Adrenal gland (tissue), 12 donors: ENCODE measurements around the gene DENND2A. TPM values are rescaled to one million over a fixed set of nuclear protein-coding genes. Genes with fewer than 3 reads are reported as not detected.

Experiments
- DNase-seq, 7 donors: peaks; one replicate each; pipeline ENCODE4 v3.0.0-alpha.2; 2019 to 2020
- H3K27ac ChIP-seq, 5 donors: fragments of 200-600 bp; sonication (generic) in 4 of 5; 1 replicate in 3 of 5; 2 replicates in 2 of 5; pipeline versions ENCODE4 v1.5.1 to v1.8.0; 2016 to 2020; ENCODE audit warnings: mild to moderate bottlenecking in 1 of 5
- H3K27me3 ChIP-seq: fragments of 200-600 bp; 2 replicates; pipeline ENCODE4 v1.8.0; 2021
- H3K36me3 ChIP-seq, 2 donors: fragments of 200-600 bp; replicated peaks in 1 of 2; 1 replicate in 1 of 2; 2 replicates in 1 of 2; pipeline versions ENCODE4 v1.5.1 to v1.8.0; 2018 to 2022
- H3K4me1 ChIP-seq, 2 donors: fragments of 200-600 bp; replicated peaks in 1 of 2; 1 replicate in 1 of 2; 2 replicates in 1 of 2; pipeline versions ENCODE4 v1.5.1 to v1.8.0; 2018 to 2021
- H3K4me3 ChIP-seq, 4 donors: fragments of 200-600 bp; sonication (generic) in 3 of 4; one replicate each; pipeline ENCODE4 v1.5.1; 2016 to 2018
- H3K9me3 ChIP-seq, 3 donors: fragments of 200-600 bp; sonication (generic) in 1 of 3; replicated peaks in 1 of 3; 1 replicate in 2 of 3; 2 replicates in 1 of 3; pipeline versions ENCODE4 v1.5.1 to v1.8.0; 2016 to 2021
- POLR2A ChIP-seq, 2 donors: fragments of 450-650 bp; IDR thresholded peaks; one replicate each; pipeline ENCODE4 v1.6.1; 2017; ENCODE audit warnings: antibody characterized with exemption in 2 of 2, mild to moderate bottlenecking in 2 of 2, moderate library complexity in 1 of 2
- WGBS, 4 donors: extraction: QIAGEN DNeasy Blood & Tissue Kit in 2 of 4; methylation state at CpG; one replicate each; pipeline versions ENCODE4 v1.1.5 to v1.1.7; 2013 to 2017; 5-methylcytosine and 5-hydroxymethylcytosine counted together
- intact Hi-C, 2 donors: fragments of 100-400 bp; cut with DNase I; formaldehyde crosslinking; loops; one replicate each; pipeline versions ENCODE4 v1.14.1 to v1.15.0; 2022 to 2023
- polyA plus RNA-seq, 3 donors: library from polyadenylated mRNA; stranded (reverse); fragments of 200-250 nt in 2 of 3; fragments of 350-450 nt in 1 of 3; fragmentation: Illumina TruSeq in 1 of 3; extraction: RNeasy Lipid Tissue Mini Kit (QIAGEN cat#74804) in 1 of 3; gene quantifications; one replicate each; pipeline ENCODE4 v1.2.3, GENCODE V29; 2013 to 2014
- total RNA-seq, 9 donors: library from RNA; depleted of rRNA in 4 of 9; stranded (reverse); fragments of >200 nt in 4 of 9; fragments of 120-200 nt in 1 of 9; fragmentation: NEBNext Ultra II Directional in 1 of 9; extraction: Animal tissue kit (Norgen Biotek cat#: 25700) in 1 of 9; gene quantifications; one replicate each; pipeline versions ENCODE4 v1.1.0 to v1.2.4, GENCODE V29; 2013 to 2023
- TF ChIP-seq, protein P1 (sequence below), 6 experiments: fragments of 450-650 bp in 4 of 6; fragments of 200-600 bp in 2 of 6; sonication (generic) in 1 of 6; IDR thresholded peaks; 1 replicate in 5 of 6; 2 replicates in 1 of 6; pipeline versions ENCODE4 v1.5.1 to v1.8.0; 2016 to 2021; ENCODE audit warnings: antibody characterized with exemption in 6 of 6, mild to moderate bottlenecking in 2 of 6, moderate library complexity in 1 of 6
- donor health status: healthy with polysubstance abuse.
- donor health status: Bipolar disorder and iron deficiency.
- donor health status: DM: yes; HTN: yes; CAD: no.
- donor health status: DM: no; HTN: no; CAD: no.
- donor health status: DM: no; HTN: no; CAD: no.
- donor health status: DM: yes; HTN: yes; CAD: no.

Gene DENND2A
- total and polyA plus RNA-seq, 12 donors = 3.0 to 10.9 (median 5.8) TPM

DNA sequence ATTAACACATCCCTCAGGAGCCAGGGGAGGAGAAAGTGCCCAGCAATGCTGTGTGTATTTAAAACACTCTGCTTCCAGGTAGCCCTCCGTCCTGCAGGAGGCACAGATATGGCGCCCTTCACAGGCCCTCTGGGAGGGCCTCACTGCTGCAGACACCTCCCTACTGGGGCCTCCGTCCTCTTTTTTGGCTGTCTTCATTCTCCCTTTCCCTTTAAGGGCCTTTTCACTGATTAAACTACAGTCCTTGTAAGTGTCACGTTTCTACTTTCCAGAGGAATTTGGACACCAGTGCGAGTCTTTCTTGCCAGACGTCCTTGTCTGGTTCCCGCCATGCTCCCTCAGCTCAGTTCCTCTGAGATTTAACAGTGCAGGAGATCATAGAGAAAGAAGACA lies 121.6 kb downstream of the DENND2A start:
- 49 to 68% (median 55%) methylated on average over 7 of the region's 7 CpGs for WGBS, 4 donors
- no peaks in the 10 kb centered on the region for H3K9me3 ChIP-seq
- H3K4me1 ChIP-seq = no peaks in the 10 kb centered on the region
- no peak for DNase-seq
- no peaks in the 10 kb centered on the region for H3K36me3 ChIP-seq
- no peaks in the 10 kb centered on the region for H3K27me3 ChIP-seq
- intact Hi-C loops = loop anchor here (1.0 to 2.0 kb wide), 2 partner anchors 134 to 136 kb away; no protein-coding TSS in a partner anchor
- TF ChIP-seq POLR2A (IDR thresholded peaks at IDR 0.05) = no peak
- TF ChIP-seq, protein P1, sequence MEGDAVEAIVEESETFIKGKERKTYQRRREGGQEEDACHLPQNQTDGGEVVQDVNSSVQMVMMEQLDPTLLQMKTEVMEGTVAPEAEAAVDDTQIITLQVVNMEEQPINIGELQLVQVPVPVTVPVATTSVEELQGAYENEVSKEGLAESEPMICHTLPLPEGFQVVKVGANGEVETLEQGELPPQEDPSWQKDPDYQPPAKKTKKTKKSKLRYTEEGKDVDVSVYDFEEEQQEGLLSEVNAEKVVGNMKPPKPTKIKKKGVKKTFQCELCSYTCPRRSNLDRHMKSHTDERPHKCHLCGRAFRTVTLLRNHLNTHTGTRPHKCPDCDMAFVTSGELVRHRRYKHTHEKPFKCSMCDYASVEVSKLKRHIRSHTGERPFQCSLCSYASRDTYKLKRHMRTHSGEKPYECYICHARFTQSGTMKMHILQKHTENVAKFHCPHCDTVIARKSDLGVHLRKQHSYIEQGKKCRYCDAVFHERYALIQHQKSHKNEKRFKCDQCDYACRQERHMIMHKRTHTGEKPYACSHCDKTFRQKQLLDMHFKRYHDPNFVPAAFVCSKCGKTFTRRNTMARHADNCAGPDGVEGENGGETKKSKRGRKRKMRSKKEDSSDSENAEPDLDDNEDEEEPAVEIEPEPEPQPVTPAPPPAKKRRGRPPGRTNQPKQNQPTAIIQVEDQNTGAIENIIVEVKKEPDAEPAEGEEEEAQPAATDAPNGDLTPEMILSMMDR (IDR thresholded peaks at IDR 0.05) = no peak
- peak overlapping the region in 2 of 5 donors; percentile 21 to 50 for H3K27ac ChIP-seq
- no peak overlapping the region for H3K4me3 ChIP-seq

DNA sequence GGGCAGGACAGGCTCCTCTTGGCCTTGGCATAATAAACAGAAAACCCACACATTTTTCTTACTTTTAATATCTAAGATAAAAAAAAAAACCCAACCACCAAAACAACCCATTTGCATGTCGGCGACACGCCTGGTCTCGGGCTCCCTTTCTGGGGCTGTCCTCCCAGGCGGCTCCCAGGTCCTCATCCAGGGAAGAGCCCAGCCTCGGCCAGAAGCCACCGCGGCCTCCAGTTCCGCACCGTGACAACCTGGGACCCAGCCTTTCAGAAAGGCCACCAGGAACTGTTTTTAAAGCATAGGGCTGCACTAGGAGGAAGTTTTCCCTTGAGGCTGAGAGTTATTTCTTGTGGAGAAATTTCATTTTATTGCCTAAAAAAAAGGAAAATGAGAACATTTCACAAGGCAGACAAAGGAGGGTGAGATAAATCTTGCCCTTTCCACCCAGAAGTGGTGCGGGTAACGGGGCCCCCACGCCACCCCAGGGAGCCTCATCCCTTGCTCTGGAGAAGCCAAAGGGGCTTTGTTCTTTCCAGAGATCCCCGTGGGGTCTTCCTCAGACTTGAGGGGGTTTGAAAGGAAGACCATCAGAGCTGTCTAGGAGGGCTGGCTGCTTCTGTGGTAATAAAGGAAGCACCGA lies 122.1 kb downstream of the DENND2A start:
- intact Hi-C loops = loop anchor here (1.0 to 2.0 kb wide), 2 partner anchors 135 to 136 kb away; no protein-coding TSS in a partner anchor
- no peak for DNase-seq
- Histone ChIP-seq H3K4me3 (no peak overlapping the region), H3K9me3 (no peaks in the 10 kb centered on the region), H3K4me1 (no peaks in the 10 kb centered on the region), H3K36me3 (no peaks in the 10 kb centered on the region), H3K27ac (peak overlapping the region in 1 of 5 donors; percentile 50), H3K27me3 (no peaks in the 10 kb centered on the region)
- TF ChIP-seq, protein P1 (IDR thresholded peaks at IDR 0.05) = no peak
- no peak for TF ChIP-seq POLR2A (IDR thresholded peaks at IDR 0.05)
- WGBS, 4 donors = 78 to 86% (median 85%) methylated on average over 15 of the region's 15 CpGs

DNA sequence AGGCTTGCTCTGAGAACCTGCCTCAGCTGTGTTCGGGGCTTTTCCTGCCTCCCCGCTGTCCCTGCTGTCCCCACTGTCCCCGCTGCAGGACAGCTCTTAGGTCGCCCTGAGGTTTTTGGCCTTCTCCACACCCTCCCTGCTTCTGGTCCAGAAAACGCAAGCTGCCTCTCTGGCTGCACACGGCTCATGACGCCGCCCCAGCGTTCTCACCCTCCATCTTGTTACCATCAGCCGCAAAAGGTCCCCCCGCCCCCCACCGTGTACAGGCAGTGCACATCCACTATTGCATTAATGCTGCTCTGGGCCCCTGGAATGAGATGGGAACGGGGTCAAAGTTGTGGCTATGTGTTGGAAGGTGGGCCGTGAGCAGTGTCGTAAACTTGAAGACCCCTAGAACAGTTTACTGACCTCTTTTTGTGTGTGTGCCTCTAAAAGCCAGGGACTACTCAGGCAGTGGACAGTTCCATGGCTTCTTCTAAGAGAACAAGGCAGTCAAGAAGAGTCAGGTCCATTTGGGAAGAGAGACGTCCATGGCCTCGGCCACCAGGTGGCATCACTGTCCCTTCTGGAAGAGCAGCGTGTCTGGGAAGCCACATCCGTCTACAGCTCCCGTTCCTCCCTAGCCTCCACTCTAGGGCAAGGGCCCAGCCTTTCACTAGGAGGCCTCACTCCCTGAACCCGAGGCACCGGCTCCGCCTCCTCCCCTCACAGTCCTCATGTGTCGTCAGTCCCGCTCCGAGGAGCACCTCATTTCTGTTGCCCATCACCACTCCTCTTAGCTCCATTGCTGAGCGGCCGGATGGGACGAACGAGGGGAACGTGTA lies 122.9 kb downstream of the DENND2A start:
- no peak overlapping the region for H3K4me3 ChIP-seq
- H3K27me3 ChIP-seq = no peaks in the 10 kb centered on the region
- no peak for TF ChIP-seq POLR2A (IDR thresholded peaks at IDR 0.05)
- TF ChIP-seq, protein P1 (IDR thresholded peaks at IDR 0.05) = peak; percentile 81 to 94 (median 94)
- 42 to 50% (median 44%) methylated on average over 18 to 31 of the region's 31 CpGs for WGBS, 4 donors
- intact Hi-C loops = loop anchor here in 1 of 2 donors (2.0 kb wide), 1 partner anchor 137 kb away; no protein-coding TSS in a partner anchor
- H3K27ac ChIP-seq = no peak overlapping the region
- peak; percentile 84 to 96 (median 91) for DNase-seq
- no peaks in the 10 kb centered on the region for H3K4me1 ChIP-seq
- no peaks in the 10 kb centered on the region for H3K9me3 ChIP-seq
- H3K36me3 ChIP-seq = no peaks in the 10 kb centered on the region

DNA sequence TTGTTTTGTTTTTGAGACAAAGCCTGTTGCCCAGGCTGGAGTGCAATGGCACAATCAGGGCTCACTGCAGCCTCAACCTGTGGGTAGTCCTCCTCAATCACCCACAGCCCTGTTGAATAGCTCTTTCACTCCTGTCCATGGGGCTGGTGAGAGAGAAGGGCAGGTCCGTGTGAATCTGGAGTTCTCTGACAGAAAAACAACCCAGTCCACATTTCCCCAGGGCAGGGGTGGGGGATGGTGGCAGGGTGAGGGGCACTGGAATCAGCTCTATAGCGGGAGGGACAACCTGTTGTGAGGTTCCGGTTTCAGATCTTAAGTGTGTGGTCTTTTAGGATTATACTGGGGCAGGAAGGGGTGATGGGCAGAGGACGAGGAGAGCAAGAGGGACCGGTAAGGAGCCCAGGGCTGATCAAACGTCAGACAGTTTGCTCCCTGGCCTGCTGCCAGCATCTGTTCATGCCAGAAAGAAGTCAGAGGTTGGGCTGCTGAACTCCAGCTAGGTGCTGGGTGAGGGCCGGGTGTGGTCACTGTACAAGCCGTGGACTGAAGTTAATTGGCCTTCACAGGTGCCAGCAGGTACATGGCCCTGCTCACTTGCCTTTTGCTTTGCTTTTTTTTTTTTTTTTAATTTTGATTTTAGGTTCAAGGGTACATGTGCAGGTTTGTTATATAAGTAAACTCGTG lies 128.2 kb downstream of the DENND2A start:
- peak in 6 of 7 donors; percentile 23 to 69 (median 55) for DNase-seq
- Histone ChIP-seq H3K4me3 (no peak overlapping the region), H3K27me3 (no peaks in the 10 kb centered on the region), H3K9me3 (no peaks in the 10 kb centered on the region), H3K4me1 (no peaks in the 10 kb centered on the region), H3K36me3 (no peaks in the 10 kb centered on the region), H3K27ac (no peak overlapping the region)
- TF ChIP-seq POLR2A (IDR thresholded peaks at IDR 0.05) = no peak
- TF ChIP-seq, protein P1 (IDR thresholded peaks at IDR 0.05) = no peak
- WGBS, 4 donors = 33 to 40% (median 34%) methylated on average over 9 of the region's 9 CpGs
- intact Hi-C loops = no loop called here
